Epidermal melanocyte (primary cell): Measurements from ENCODE around the gene CYP24A1.

ENCODE experiments used
- DNase-seq: peaks from one replicate; pipeline ENCODE4 v3.0.0; 2011; ENCODE audit warnings: low spot score; ENCODE audit not compliant: insufficient read length

CYP24A1 gene

GRCh38 chr20:54174457-54175175 lies 830 bp upstream of the CYP24A1 start:
- DNase-seq = no peak

- no peak for DNase-seq
Observed at GRCh38 chr20:54172856-54173652, 732 bp downstream of the CYP24A1 start.

- DNase-seq = no peak
Observed at GRCh38 chr20:54172532-54172855, 1.3 kb downstream of the CYP24A1 start.

- DNase-seq = no peak
Observed at GRCh38 chr20:54170963-54171362, 2.8 kb downstream of the CYP24A1 start.

- no peak for DNase-seq
Observed at GRCh38 chr20:54170026-54170471, 3.7 kb downstream of the CYP24A1 start.

GRCh38 chr20:54168961-54169862 lies 4.6 kb downstream of the CYP24A1 start:
- DNase-seq = no peak

GRCh38 chr20:54167909-54168872 lies 5.6 kb downstream of the CYP24A1 start:
- no peak for DNase-seq

- DNase-seq = no peak
Observed at GRCh38 chr20:54166987-54167662, 6.7 kb downstream of the CYP24A1 start.

GRCh38 chr20:54165803-54166202 lies 8.0 kb downstream of the CYP24A1 start:
- DNase-seq = no peak

- no peak for DNase-seq
Observed at GRCh38 chr20:54165014-54165413, 8.8 kb downstream of the CYP24A1 start.

GRCh38 chr20:54163402-54163801 lies 10.4 kb downstream of the CYP24A1 start:
- no peak for DNase-seq

- no peak for DNase-seq
Observed at GRCh38 chr20:54162378-54163009, 11.3 kb downstream of the CYP24A1 start.

- no peak for DNase-seq
Observed at GRCh38 chr20:54161821-54162149, 12.0 kb downstream of the CYP24A1 start.

- no peak for DNase-seq
Observed at GRCh38 chr20:54161008-54161820, 12.6 kb downstream of the CYP24A1 start.

- DNase-seq = no peak
Observed at GRCh38 chr20:54160065-54161007, 13.4 kb downstream of the CYP24A1 start.

- no peak for DNase-seq
Observed at GRCh38 chr20:54158856-54159418, 14.8 kb downstream of the CYP24A1 start.

- DNase-seq = no peak
Observed at GRCh38 chr20:54158226-54158625, 15.6 kb downstream of the CYP24A1 start.
